H1 (cell line): ENCODE results near the gene BTBD9. TPM values are rescaled to one million over a fixed set of nuclear protein-coding genes. Genes with fewer than 3 reads are reported as not detected.

Experiments used
- CTCF ChIA-PET: fragments of 300-600 bp; sonication (Branson Sonifier 250); formaldehyde crosslinking; loops from one replicate; lab custom pipeline; 2021; ENCODE audit not compliant: partially characterized antibody; lab: Charles Lee
- POLR2A ChIA-PET: fragments of 300-600 bp; sonication (Branson Sonifier 250); formaldehyde crosslinking; loops from one replicate; lab custom pipeline; 2021; ENCODE audit warnings: inconsistent platforms; ENCODE audit not compliant: partially characterized antibody; lab: Charles Lee
- DNase-seq, 2 experiments: peaks; one replicate each; pipeline versions ENCODE4 v3.0.0 to v3.0.0-alpha.2; 2010 to 2022; ENCODE audit warnings: low spot score in 2 of 2, low read depth in 1 of 2, mixed read lengths in 1 of 2
- FAIRE-seq: peaks from 2 replicates; lab custom pipeline; 2011; peaks lifted over from hg19 to GRCh38; lab: Jason Lieb, UNC
- H2AFZ ChIP-seq: 2 replicates; pipeline ENCODE4 v1.8.1; 2012; ENCODE audit warnings: low read length, inconsistent platforms
- H2AK5ac ChIP-seq: 2 replicates; pipeline ENCODE4 v1.6.1; 2013; ENCODE audit warnings: low read depth, low read length
- H2BK120ac ChIP-seq: replicated peaks from 2 replicates; pipeline ENCODE3; 2013; ENCODE audit warnings: low read depth, low read length, inconsistent platforms
- H2BK12ac ChIP-seq: 2 replicates; pipeline ENCODE4 v1.6.1; 2013; ENCODE audit warnings: low read depth, low read length
- H2BK15ac ChIP-seq: 2 replicates; pipeline ENCODE4 v1.6.1; 2013; ENCODE audit warnings: low read length
- H2BK20ac ChIP-seq: 2 replicates; pipeline ENCODE4 v1.6.1; 2013; ENCODE audit warnings: low read length
- H2BK5ac ChIP-seq: 2 replicates; pipeline ENCODE4 v1.6.1; 2013; ENCODE audit warnings: low read depth, low read length
- H3K14ac ChIP-seq: 2 replicates; pipeline ENCODE4 v1.6.1; 2013; ENCODE audit warnings: inconsistent platforms; ENCODE audit not compliant: insufficient read length
- H3K18ac ChIP-seq: 2 replicates; pipeline ENCODE4 v1.6.1; 2013; ENCODE audit warnings: low read length; ENCODE audit errors: extremely low read depth
- H3K23ac ChIP-seq: 2 replicates; pipeline ENCODE4 v1.6.1; 2013; ENCODE audit warnings: inconsistent platforms; ENCODE audit not compliant: insufficient read length
- H3K23me2 ChIP-seq: 2 replicates; pipeline ENCODE4 v1.6.1; 2013; ENCODE audit warnings: low read depth, low read length
- H3K27ac ChIP-seq: 2 replicates; pipeline ENCODE4 v1.6.1; 2011; ENCODE audit warnings: low read depth, low read length, inconsistent platforms
- H3K27me3 ChIP-seq, 4 experiments: replicated peaks in 1 of 4; 1 replicate in 1 of 4; 2 replicates in 3 of 4; pipeline versions ENCODE4 v1.6.1 to v1.8.1; 2011 to 2013; ENCODE audit warnings: low read length in 3 of 4, mild to moderate bottlenecking in 3 of 4, inconsistent platforms in 2 of 4, mixed read lengths in 2 of 4, moderate library complexity in 1 of 4; ENCODE audit not compliant: control insufficient read depth in 3 of 4, insufficient read depth in 3 of 4; ENCODE audit errors: extremely low read depth in 1 of 4
- H3K36me3 ChIP-seq, 4 experiments: 2 replicates each; pipeline versions ENCODE4 v1.6.1 to v1.8.1; 2011 to 2013; ENCODE audit warnings: mild to moderate bottlenecking in 4 of 4, low read length in 3 of 4, moderate library complexity in 2 of 4, control low read depth in 1 of 4, inconsistent platforms in 1 of 4; ENCODE audit not compliant: insufficient read depth in 4 of 4, control insufficient read depth in 2 of 4
- H3K4ac ChIP-seq: replicated peaks from 2 replicates; pipeline ENCODE3; 2013; ENCODE audit warnings: low read length, low read depth, mixed read lengths, inconsistent platforms; ENCODE audit not compliant: insufficient read length
- H3K4me1 ChIP-seq, 4 experiments: replicated peaks in 1 of 4; 1 replicate in 1 of 4; 2 replicates in 3 of 4; pipeline versions ENCODE4 v1.6.1 to v1.8.1; 2011 to 2013; ENCODE audit warnings: low read length in 3 of 4, inconsistent platforms in 2 of 4, mixed read lengths in 1 of 4; ENCODE audit not compliant: insufficient read depth in 4 of 4, control insufficient read depth in 3 of 4
- H3K4me2 ChIP-seq, 2 experiments: 2 replicates each; pipeline versions ENCODE4 v1.6.1 to v1.8.1; 2011 to 2013; ENCODE audit warnings: low read depth in 2 of 2, low read length in 2 of 2, control low read depth in 1 of 2, inconsistent platforms in 1 of 2, mild to moderate bottlenecking in 1 of 2; ENCODE audit not compliant: insufficient read depth in 1 of 2
- H3K4me3 ChIP-seq, 4 experiments: fragments of 200-600, 300-600 bp in 1 of 4; sonication (generic), shearing (Covaris generic), sonication (Bioruptor Twin) in 1 of 4; 2 replicates each; pipeline versions ENCODE4 v1.5.1 to v1.8.1; 2011 to 2016; ENCODE audit warnings: low read length in 4 of 4, low read depth in 3 of 4, control low read depth in 2 of 4, inconsistent platforms in 2 of 4, mild to moderate bottlenecking in 2 of 4, mixed read lengths in 1 of 4, moderate library complexity in 1 of 4; ENCODE audit not compliant: insufficient read depth in 2 of 4; ENCODE audit errors: extremely low read depth in 1 of 4
- H3K56ac ChIP-seq: replicated peaks from 2 replicates; pipeline ENCODE3; 2013; ENCODE audit warnings: low read depth, mild to moderate bottlenecking, mixed read lengths, low read length, inconsistent platforms; ENCODE audit not compliant: insufficient read length
- H3K79me1 ChIP-seq: 2 replicates; pipeline ENCODE4 v1.6.1; 2013; ENCODE audit warnings: low read depth, low read length, control low read depth
- H3K79me2 ChIP-seq, 2 experiments: 2 replicates each; pipeline versions ENCODE4 v1.6.1 to v1.8.1; 2012 to 2013; ENCODE audit warnings: low read length in 2 of 2, mild to moderate bottlenecking in 2 of 2, inconsistent platforms in 1 of 2; ENCODE audit not compliant: insufficient read depth in 2 of 2, control insufficient read depth in 1 of 2
- H3K9ac ChIP-seq, 4 experiments: replicated peaks in 1 of 4; 1 replicate in 1 of 4; 2 replicates in 3 of 4; pipeline versions ENCODE4 v1.6.1 to v1.8.1; 2011 to 2013; ENCODE audit warnings: low read depth in 3 of 4, low read length in 3 of 4, control low read depth in 2 of 4, mild to moderate bottlenecking in 2 of 4, moderate library complexity in 2 of 4, inconsistent platforms in 1 of 4; ENCODE audit errors: extremely low read depth in 1 of 4
- H3K9me3 ChIP-seq, 2 experiments: 2 replicates each; pipeline versions ENCODE4 v1.6.1 to v1.8.1; 2012 to 2013; ENCODE audit warnings: mild to moderate bottlenecking in 2 of 2, moderate library complexity in 2 of 2, control low read depth in 1 of 2, inconsistent platforms in 1 of 2, low read depth in 1 of 2, low read length in 1 of 2, mixed read lengths in 1 of 2; ENCODE audit not compliant: insufficient read depth in 2 of 2
- H4K20me1 ChIP-seq, 2 experiments: replicated peaks in 1 of 2; 2 replicates each; pipeline versions ENCODE3 to v1.8.1; 2011 to 2013; ENCODE audit warnings: inconsistent platforms in 2 of 2, low read length in 2 of 2, mild to moderate bottlenecking in 1 of 2; ENCODE audit not compliant: insufficient read depth in 2 of 2, control insufficient read depth in 1 of 2
- H4K5ac ChIP-seq: 2 replicates; pipeline ENCODE4 v1.6.1; 2013; ENCODE audit warnings: low read length, low read depth, mixed read lengths, inconsistent platforms; ENCODE audit not compliant: insufficient read length
- H4K8ac ChIP-seq: 2 replicates; pipeline ENCODE4 v1.8.0; 2013; ENCODE audit warnings: mild to moderate bottlenecking, moderate library complexity, low read length, inconsistent platforms; ENCODE audit not compliant: insufficient read depth; ENCODE audit errors: extremely low read depth
- H4K91ac ChIP-seq: replicated peaks from 2 replicates; pipeline ENCODE3; 2013; ENCODE audit warnings: low read length, mixed read lengths, inconsistent platforms; ENCODE audit not compliant: insufficient read length
- GABPA ChIP-seq: IDR thresholded peaks from 2 replicates; pipeline ENCODE4 v1.6.1; 2011; ENCODE audit warnings: mild to moderate bottlenecking, low read length, moderate library complexity, borderline replicate concordance; ENCODE audit not compliant: insufficient read depth
- KDM5A ChIP-seq: fragments of 200-600 bp; IDR thresholded peaks from 2 replicates; pipeline ENCODE4 v1.7.1; 2012; ENCODE audit warnings: mild to moderate bottlenecking, low read length, inconsistent platforms, mixed read lengths
- MAFK ChIP-seq: IDR thresholded peaks from 2 replicates; pipeline ENCODE4 v1.6.1; 2012; ENCODE audit warnings: low read depth, mild to moderate bottlenecking, improper control_type of control experiment, low read length
- NANOG ChIP-seq: IDR thresholded peaks from 2 replicates; pipeline ENCODE4 v1.6.1; 2011; ENCODE audit warnings: low read length, low read depth, mild to moderate bottlenecking, inconsistent platforms; ENCODE audit not compliant: insufficient read depth, poor library complexity, severe bottlenecking
- POU5F1 ChIP-seq: IDR thresholded peaks from 2 replicates; pipeline ENCODE4 v1.6.1; 2011; ENCODE audit warnings: low read depth, mild to moderate bottlenecking, low read length, moderate library complexity
- SIRT6 ChIP-seq: IDR thresholded peaks from one replicate; pipeline ENCODE4 v1.7.1; 2012; ENCODE audit warnings: low read length, inconsistent platforms
- SIX5 ChIP-seq: IDR thresholded peaks from 2 replicates; pipeline ENCODE4 v1.6.1; 2011; ENCODE audit warnings: mild to moderate bottlenecking, low read depth, low read length
- SP4 ChIP-seq: IDR thresholded peaks from 2 replicates; pipeline ENCODE4 v1.6.1; 2012; ENCODE audit warnings: low read length, inconsistent platforms
- TCF12 ChIP-seq: IDR thresholded peaks from 2 replicates; pipeline ENCODE4 v1.6.1; 2011; ENCODE audit warnings: low read depth, mild to moderate bottlenecking, low read length
- WGBS, 2 experiments: shearing (Covaris generic) in 1 of 2; methylation state at CpG; one replicate each; pipeline versions ENCODE4 v1.1.6 to v1.1.7; 2013 to 2015; ENCODE audit warnings: low lambda C conversion rate in 2 of 2, mixed read lengths in 2 of 2, inconsistent platforms in 1 of 2, low coverage in 1 of 2, missing lambda C conversion rate in 1 of 2; ENCODE audit not compliant: insufficient replicate concordance in 2 of 2, insufficient coverage in 1 of 2, insufficient read length in 1 of 2; ENCODE audit errors: extremely low coverage in 1 of 2, missing lambda C conversion rate in 1 of 2; 5-methylcytosine and 5-hydroxymethylcytosine counted together
- polyA plus RNA-seq, 7 experiments: library from polyadenylated mRNA; depleted of rRNA in 3 of 7; stranded (reverse) in 5 of 7; unstranded in 2 of 7; fragments of >200 nt in 5 of 7; fragments of 200-250 nt in 2 of 7; gene quantifications; 1 replicate in 5 of 7; 2 replicates in 1 of 7; 4 replicates in 1 of 7; pipeline versions ENCODE4 v1.2.1 to v1.2.3, GENCODE V29; 2011 to 2013; ENCODE audit warnings: missing spikeins in 2 of 7, mixed read lengths in 2 of 7
- total RNA-seq: library from RNA; stranded (reverse); fragmentation: NEBNext Ultra II Directional; extraction: Animal tissue kit (Norgen Biotek cat#: 25700); gene quantifications from 2 replicates; pipeline ENCODE4 v1.2.1, GENCODE V29; 2021
- TF ChIP-seq, protein P1 (sequence below), 3 experiments: IDR thresholded peaks; 1 replicate in 2 of 3; 2 replicates in 1 of 3; pipeline versions ENCODE4 v1.5.1 to v1.6.1; 2011; ENCODE audit warnings: low read length in 3 of 3, mild to moderate bottlenecking in 3 of 3, inconsistent platforms in 2 of 3, low read depth in 1 of 3, moderate library complexity in 1 of 3; ENCODE audit not compliant: insufficient read depth in 1 of 3; ENCODE audit errors: control extremely low read depth in 1 of 3

The BTBD9 gene
- total and polyA plus RNA-seq, 2 of the 8 experiments (the other 6 are each of a cell fraction or from before 2014, with no cell fraction given) = 0.92 to 4.1 TPM

- no peak overlapping the region for H3K27ac ChIP-seq
- H3K14ac ChIP-seq = no peak overlapping the region
- H3K4me3 ChIP-seq = no peak overlapping the region
- H3K4ac ChIP-seq = no peak overlapping the region
- no peak overlapping the region for H2BK120ac ChIP-seq
- H2BK15ac ChIP-seq = no peak overlapping the region
- H3K9ac ChIP-seq = no peak overlapping the region
- no peak overlapping the region for H4K5ac ChIP-seq
- H4K8ac ChIP-seq = no peak overlapping the region
- H2BK5ac ChIP-seq = no peak overlapping the region
- ChIA-PET CTCF (interaction anchor here (1.1 kb wide), 1 partner anchor 320 kb away, joined by 5 read pairs; no protein-coding TSS in a partner anchor), POLR2A (no interaction called here)
- H3K23me2 ChIP-seq = no peaks in the 10 kb centered on the region
- peaks cover 0 to 2% of the 10 kb centered on the region in 2 experiments for H4K20me1 ChIP-seq
- H3K9me3 ChIP-seq = no peaks in the 10 kb centered on the region
- 95% methylated on average over 8 of the region's 8 CpGs; no CpG with 5 or more reads in 1 of the 2 experiments for WGBS, 2 experiments
- H3K4me2 ChIP-seq = no peak overlapping the region
- H2AK5ac ChIP-seq = no peak overlapping the region
- no peaks in the 10 kb centered on the region for H3K27me3 ChIP-seq
- H3K18ac ChIP-seq = no peak overlapping the region
- H4K91ac ChIP-seq = no peak overlapping the region
- H2AFZ ChIP-seq = no peak overlapping the region
- no peak overlapping the region for H2BK12ac ChIP-seq
- FAIRE-seq = no peak
- no peak overlapping the region for H2BK20ac ChIP-seq
- no peaks in the 10 kb centered on the region for H3K79me1 ChIP-seq
- peaks cover 0 to 20% (median 7%) of the 10 kb centered on the region in 4 experiments; a peak in 6 of 7 replicates for H3K4me1 ChIP-seq
- H3K56ac ChIP-seq = no peak overlapping the region
- H3K23ac ChIP-seq = no peak overlapping the region
- H3K36me3 ChIP-seq = no peaks in the 10 kb centered on the region
- H3K79me2 ChIP-seq = no peaks in the 10 kb centered on the region
- no peak for DNase-seq
- TF ChIP-seq TCF12 (no peak), SIX5 (no peak), SP4 (no peak), POU5F1 (no peak), MAFK (no peak), KDM5A (no peak), SIRT6 (no peak), GABPA (no peak), NANOG (no peak)
- TF ChIP-seq, protein P1, sequence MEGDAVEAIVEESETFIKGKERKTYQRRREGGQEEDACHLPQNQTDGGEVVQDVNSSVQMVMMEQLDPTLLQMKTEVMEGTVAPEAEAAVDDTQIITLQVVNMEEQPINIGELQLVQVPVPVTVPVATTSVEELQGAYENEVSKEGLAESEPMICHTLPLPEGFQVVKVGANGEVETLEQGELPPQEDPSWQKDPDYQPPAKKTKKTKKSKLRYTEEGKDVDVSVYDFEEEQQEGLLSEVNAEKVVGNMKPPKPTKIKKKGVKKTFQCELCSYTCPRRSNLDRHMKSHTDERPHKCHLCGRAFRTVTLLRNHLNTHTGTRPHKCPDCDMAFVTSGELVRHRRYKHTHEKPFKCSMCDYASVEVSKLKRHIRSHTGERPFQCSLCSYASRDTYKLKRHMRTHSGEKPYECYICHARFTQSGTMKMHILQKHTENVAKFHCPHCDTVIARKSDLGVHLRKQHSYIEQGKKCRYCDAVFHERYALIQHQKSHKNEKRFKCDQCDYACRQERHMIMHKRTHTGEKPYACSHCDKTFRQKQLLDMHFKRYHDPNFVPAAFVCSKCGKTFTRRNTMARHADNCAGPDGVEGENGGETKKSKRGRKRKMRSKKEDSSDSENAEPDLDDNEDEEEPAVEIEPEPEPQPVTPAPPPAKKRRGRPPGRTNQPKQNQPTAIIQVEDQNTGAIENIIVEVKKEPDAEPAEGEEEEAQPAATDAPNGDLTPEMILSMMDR (IDR thresholded peaks at IDR 0.05; ENCODE audit: control extremely low read depth in 1 of 3, insufficient read depth in 1 of 3, low read depth in 1 of 3, low read length in 3 of 3) = no peak
Measured at GRCh38 chr6:38174315-38174714, 465.4 kb downstream of the BTBD9 start.
